ENCODE data around the gene CDH4.

CDH4 gene

DNA sequence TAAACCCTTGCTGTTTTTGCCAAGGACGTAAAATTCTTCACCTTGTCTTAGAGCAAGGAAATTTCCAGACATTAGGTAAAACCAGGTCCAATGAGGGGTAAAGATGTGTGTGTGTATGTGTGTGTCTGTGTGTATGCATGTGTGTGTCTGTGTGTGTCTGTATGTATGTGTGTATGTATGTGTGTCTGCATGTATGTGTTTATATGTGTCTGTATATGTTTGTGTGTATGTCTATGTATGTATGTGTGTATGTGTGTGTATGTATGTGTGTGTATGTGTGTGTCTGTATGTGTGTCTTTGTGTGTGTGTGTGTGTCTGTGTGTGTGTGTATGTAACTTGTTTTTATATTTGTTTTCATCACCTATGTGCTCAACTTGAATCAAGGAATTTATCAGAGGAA lies 439.9 kb downstream of the CDH4 start:
- Histone ChIP-seq H3K4ac (ENCODE audit: low read depth, low read length) (no peak overlapping the region), H3K4me3 (ENCODE audit: low read depth, low read length) (no peak overlapping the region), H4K12ac (ENCODE audit: low read depth, low read length) (no peak overlapping the region), H4K8ac (ENCODE audit: low read depth, low read length) (no peak overlapping the region), H3K9me3 (ENCODE audit: insufficient read depth, low read depth, low read length) (peaks cover 5% of the 10 kb centered on the region), H2AFZ (ENCODE audit: insufficient read depth, low read length, poor library complexity) (no peak overlapping the region), H3K27ac (ENCODE audit: low read depth, low read length) (no peak overlapping the region), H3K4me1 (ENCODE audit: control insufficient read depth in 1 of 2, insufficient read depth in 2 of 2, low read length in 2 of 2) (no peaks in the 10 kb centered on the region), H3K14ac (ENCODE audit: low read length) (no peak overlapping the region), H3K79me2 (ENCODE audit: control insufficient read depth, insufficient read depth, low read length, poor library complexity) (no peaks in the 10 kb centered on the region), H4K91ac (ENCODE audit: low read depth, low read length) (no peak overlapping the region), H2BK120ac (ENCODE audit: insufficient read depth, low read length, poor library complexity) (no peak overlapping the region), H3K27me3 (ENCODE audit: insufficient read depth, low read length) (no peaks in the 10 kb centered on the region), H2AK5ac (ENCODE audit: low read length) (no peak overlapping the region), H3K79me1 (ENCODE audit: low read length) (no peaks in the 10 kb centered on the region), H3K18ac (ENCODE audit: low read length) (no peak overlapping the region), H3K36me3 (ENCODE audit: control insufficient read depth in 1 of 2, insufficient read depth in 2 of 2, low read length in 2 of 2) (no peaks in the 10 kb centered on the region), H2BK12ac (ENCODE audit: low read length) (no peak overlapping the region), H3K4me2 (ENCODE audit: low read length) (no peak overlapping the region), H3K23ac (ENCODE audit: low read length) (no peak overlapping the region), H3K9ac (ENCODE audit: low read length) (no peak overlapping the region), H2BK5ac (ENCODE audit: low read depth, low read length, poor library complexity) (no peak overlapping the region)
- no CpG with 5 or more reads among the region's 1 CpG for WGBS (ENCODE audit: extremely low coverage, insufficient coverage, insufficient read length)
- DNase-seq = no peak

- Histone ChIP-seq H3K4me2 (ENCODE audit: low read length) (no peak overlapping the region), H3K4me3 (ENCODE audit: low read depth, low read length) (no peak overlapping the region), H3K23ac (ENCODE audit: low read length) (no peak overlapping the region), H2BK120ac (ENCODE audit: insufficient read depth, low read length, poor library complexity) (no peak overlapping the region), H3K36me3 (ENCODE audit: control insufficient read depth in 1 of 2, insufficient read depth in 2 of 2, low read length in 2 of 2) (no peaks in the 10 kb centered on the region), H3K18ac (ENCODE audit: low read length) (no peak overlapping the region), H3K27me3 (ENCODE audit: insufficient read depth, low read length) (no peaks in the 10 kb centered on the region), H3K27ac (ENCODE audit: low read depth, low read length) (no peak overlapping the region), H2BK12ac (ENCODE audit: low read length) (no peak overlapping the region), H3K9me3 (ENCODE audit: insufficient read depth, low read depth, low read length) (peaks cover 5% of the 10 kb centered on the region), H4K8ac (ENCODE audit: low read depth, low read length) (no peak overlapping the region), H3K4me1 (ENCODE audit: control insufficient read depth in 1 of 2, insufficient read depth in 2 of 2, low read length in 2 of 2) (no peaks in the 10 kb centered on the region), H3K14ac (ENCODE audit: low read length) (no peak overlapping the region), H2AK5ac (ENCODE audit: low read length) (no peak overlapping the region), H3K9ac (ENCODE audit: low read length) (no peak overlapping the region), H3K79me2 (ENCODE audit: control insufficient read depth, insufficient read depth, low read length, poor library complexity) (no peaks in the 10 kb centered on the region), H3K79me1 (ENCODE audit: low read length) (no peaks in the 10 kb centered on the region), H2AFZ (ENCODE audit: insufficient read depth, low read length, poor library complexity) (no peak overlapping the region), H4K91ac (ENCODE audit: low read depth, low read length) (no peak overlapping the region), H2BK5ac (ENCODE audit: low read depth, low read length, poor library complexity) (no peak overlapping the region), H4K12ac (ENCODE audit: low read depth, low read length) (no peak overlapping the region), H3K4ac (ENCODE audit: low read depth, low read length) (no peak overlapping the region)
- WGBS (ENCODE audit: extremely low coverage, insufficient coverage, insufficient read length) = no CpG with 5 or more reads among the region's 6 CpGs
- no peak for DNase-seq
These were observed 440.4 kb downstream of the CDH4 start for GRCh38 chr20:61692479-61692878.

DNA sequence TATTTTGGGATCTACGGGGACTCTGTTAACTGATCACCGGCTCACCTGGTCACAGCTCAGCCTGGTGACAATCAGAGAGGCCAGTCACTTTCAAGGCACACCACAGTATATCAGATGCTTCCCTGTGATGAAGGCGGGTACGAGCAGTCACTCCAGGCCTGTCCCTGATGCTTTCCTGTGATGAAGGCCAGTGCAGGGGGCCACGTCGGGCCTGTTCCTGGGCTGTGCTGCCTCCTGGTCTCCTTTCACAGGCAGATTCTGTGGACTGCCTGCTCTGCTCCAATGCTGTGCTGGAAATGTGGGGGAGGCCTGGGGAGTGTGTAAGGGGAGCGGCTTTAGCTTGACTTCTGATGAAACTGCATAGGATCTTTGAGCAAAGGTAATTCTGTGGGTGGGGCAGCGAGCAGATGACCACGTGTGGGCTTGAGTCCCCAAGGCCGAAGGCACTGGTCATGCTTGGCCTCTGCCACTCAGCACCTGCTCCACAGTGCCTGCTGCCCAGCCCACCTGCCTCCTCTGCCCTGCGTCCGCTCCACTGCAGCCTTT lies 441.1 kb downstream of the CDH4 start:
- Histone ChIP-seq H4K8ac (ENCODE audit: low read depth, low read length) (no peak overlapping the region), H2BK120ac (ENCODE audit: insufficient read depth, low read length, poor library complexity) (no peak overlapping the region), H2AFZ (ENCODE audit: insufficient read depth, low read length, poor library complexity) (no peak overlapping the region), H3K79me1 (ENCODE audit: low read length) (no peaks in the 10 kb centered on the region), H3K4me1 (ENCODE audit: control insufficient read depth in 1 of 2, insufficient read depth in 2 of 2, low read length in 2 of 2) (no peaks in the 10 kb centered on the region), H2BK5ac (ENCODE audit: low read depth, low read length, poor library complexity) (no peak overlapping the region), H3K79me2 (ENCODE audit: control insufficient read depth, insufficient read depth, low read length, poor library complexity) (no peaks in the 10 kb centered on the region), H2BK12ac (ENCODE audit: low read length) (no peak overlapping the region), H3K27ac (ENCODE audit: low read depth, low read length) (no peak overlapping the region), H3K18ac (ENCODE audit: low read length) (no peak overlapping the region), H3K4ac (ENCODE audit: low read depth, low read length) (no peak overlapping the region), H3K27me3 (ENCODE audit: insufficient read depth, low read length) (no peaks in the 10 kb centered on the region), H4K12ac (ENCODE audit: low read depth, low read length) (no peak overlapping the region), H3K4me2 (ENCODE audit: low read length) (no peak overlapping the region), H3K9ac (ENCODE audit: low read length) (no peak overlapping the region), H4K91ac (ENCODE audit: low read depth, low read length) (no peak overlapping the region), H3K9me3 (ENCODE audit: insufficient read depth, low read depth, low read length) (peaks cover 5% of the 10 kb centered on the region), H3K23ac (ENCODE audit: low read length) (no peak overlapping the region), H2AK5ac (ENCODE audit: low read length) (no peak overlapping the region), H3K36me3 (ENCODE audit: control insufficient read depth in 1 of 2, insufficient read depth in 2 of 2, low read length in 2 of 2) (no peaks in the 10 kb centered on the region), H3K4me3 (ENCODE audit: low read depth, low read length) (no peak overlapping the region), H3K14ac (ENCODE audit: low read length) (no peak overlapping the region)
- no peak for DNase-seq
- no CpG with 5 or more reads among the region's 12 CpGs for WGBS (ENCODE audit: extremely low coverage, insufficient coverage, insufficient read length)

DNA sequence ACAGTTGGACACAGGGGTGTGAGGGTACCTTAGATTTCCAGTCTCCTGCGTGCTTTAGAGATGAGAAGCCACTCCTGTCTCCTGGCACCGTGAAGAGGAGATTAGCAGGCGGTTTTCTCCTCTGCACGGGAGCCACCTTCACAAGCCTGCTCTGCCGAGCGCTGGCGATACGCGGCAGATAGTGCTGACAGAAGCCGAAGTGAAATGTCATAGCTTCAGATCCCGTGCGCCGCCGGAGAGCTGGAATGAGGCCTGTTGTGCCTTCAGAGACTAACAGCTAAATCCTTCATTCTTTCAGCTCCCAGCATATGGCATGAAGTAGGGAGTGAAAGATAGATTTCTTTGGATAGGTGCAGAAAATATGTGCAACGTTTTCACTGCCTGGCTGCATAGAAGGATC lies 442.6 kb downstream of the CDH4 start:
- Histone ChIP-seq H3K4me1 (ENCODE audit: control insufficient read depth in 1 of 2, insufficient read depth in 2 of 2, low read length in 2 of 2) (peaks cover 0 to 6% of the 10 kb centered on the region in 2 experiments), H3K27me3 (ENCODE audit: insufficient read depth, low read length) (no peaks in the 10 kb centered on the region), H3K36me3 (ENCODE audit: control insufficient read depth in 1 of 2, insufficient read depth in 2 of 2, low read length in 2 of 2) (no peaks in the 10 kb centered on the region), H3K4ac (ENCODE audit: low read depth, low read length) (no peak overlapping the region), H3K4me3 (ENCODE audit: low read depth, low read length) (no peak overlapping the region), H3K4me2 (ENCODE audit: low read length) (no peak overlapping the region), H2BK5ac (ENCODE audit: low read depth, low read length, poor library complexity) (no peak overlapping the region), H3K9ac (ENCODE audit: low read length) (no peak overlapping the region), H2BK120ac (ENCODE audit: insufficient read depth, low read length, poor library complexity) (no peak overlapping the region), H3K79me1 (ENCODE audit: low read length) (no peaks in the 10 kb centered on the region), H2AK5ac (ENCODE audit: low read length) (no peak overlapping the region), H4K8ac (ENCODE audit: low read depth, low read length) (no peak overlapping the region), H2AFZ (ENCODE audit: insufficient read depth, low read length, poor library complexity) (no peak overlapping the region), H2BK12ac (ENCODE audit: low read length) (no peak overlapping the region), H3K27ac (ENCODE audit: low read depth, low read length) (no peak overlapping the region), H3K79me2 (ENCODE audit: control insufficient read depth, insufficient read depth, low read length, poor library complexity) (no peaks in the 10 kb centered on the region), H4K91ac (ENCODE audit: low read depth, low read length) (no peak overlapping the region), H3K18ac (ENCODE audit: low read length) (no peak overlapping the region), H4K12ac (ENCODE audit: low read depth, low read length) (no peak overlapping the region), H3K9me3 (ENCODE audit: insufficient read depth, low read depth, low read length) (peaks cover 5% of the 10 kb centered on the region), H3K14ac (ENCODE audit: low read length) (no peak overlapping the region), H3K23ac (ENCODE audit: low read length) (no peak overlapping the region)
- DNase-seq = no peak
- WGBS (ENCODE audit: extremely low coverage, insufficient coverage, insufficient read length) = no CpG with 5 or more reads among the region's 15 CpGs
